MG63 (cell line): ENCODE data around the gene GNG14. TPM values are rescaled to one million over a fixed set of nuclear protein-coding genes. Genes with fewer than 3 reads are reported as not detected.
"Not testable (repeated sequence)": the region's sequence is repeated elsewhere in the genome, so short reads cannot be mapped to it uniquely, and the experiment has no call there.

Source experiments
- DNase-seq: peaks from one replicate; pipeline ENCODE4 v3.0.0-alpha.2; 2020
- H3K27me3 ChIP-seq: fragments of 250-450 bp; sonication (Bioruptor Pico); 2 replicates; pipeline ENCODE4 v1.5.1; 2020; ENCODE audit warnings: mild to moderate bottlenecking, moderate library complexity
- H3K36me3 ChIP-seq: fragments of 250-450 bp; sonication (Bioruptor Pico); 2 replicates; pipeline ENCODE4 v1.5.1; 2020; ENCODE audit warnings: mild to moderate bottlenecking, moderate library complexity
- H3K4me3 ChIP-seq: fragments of 250-450 bp; sonication (Bioruptor Pico); 2 replicates; pipeline ENCODE4 v1.5.1; 2020; ENCODE audit warnings: mild to moderate bottlenecking, moderate library complexity
- H3K9me3 ChIP-seq: fragments of 250-450 bp; sonication (Bioruptor Pico); 2 replicates; pipeline ENCODE4 v1.5.1; 2020; ENCODE audit warnings: mild to moderate bottlenecking, moderate library complexity
- total RNA-seq: library from RNA; depleted of rRNA; stranded (reverse); fragments of >200 nt; shearing (Covaris generic); gene quantifications from 2 replicates; pipeline ENCODE4 v1.2.3, GENCODE V29; 2014; ENCODE audit warnings: low replicate concordance; rRNA removed

The GNG14 gene
- not detected in 2 replicates for total RNA-seq

DNA sequence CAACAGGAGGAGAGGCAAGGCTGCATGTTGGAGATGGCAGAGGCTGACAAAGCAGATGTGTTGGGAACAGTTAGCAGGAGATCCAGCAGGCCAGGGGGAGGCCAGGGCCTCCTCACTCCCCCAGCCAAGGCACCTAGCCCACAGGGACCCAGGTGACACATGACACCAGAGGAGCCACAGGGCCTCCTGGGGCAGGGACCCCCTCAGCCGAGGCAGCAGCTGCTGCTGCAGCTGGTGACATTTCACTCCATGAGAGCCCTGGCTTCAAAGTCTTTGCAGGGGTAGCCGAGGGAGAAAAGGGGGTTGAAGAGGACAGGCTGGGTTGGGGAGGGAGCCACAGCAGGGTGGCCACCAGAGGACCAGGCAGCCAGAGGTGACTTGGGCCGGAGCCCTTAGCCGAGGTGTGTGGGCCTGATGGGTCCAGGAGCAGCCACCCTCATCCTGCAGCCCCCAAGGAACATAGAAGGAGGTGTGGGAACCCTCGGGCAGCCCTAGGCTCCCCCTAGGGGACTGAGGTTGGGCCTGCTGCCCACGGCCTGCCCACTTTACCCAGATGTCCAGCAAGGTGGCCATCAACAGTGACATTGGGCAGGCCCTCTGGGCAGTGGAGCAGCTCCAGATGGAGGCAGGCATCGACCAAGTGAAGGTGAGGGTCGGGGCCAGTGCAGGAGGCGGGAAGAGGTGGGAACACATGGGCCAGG is at the start of gene GNG14:
Gene GNG14 (plus strand): TSS at position 503 of the 701 bp plus-strand sequence. CDS start 51 bp downstream, at position 554.
- Histone ChIP-seq H3K27me3 (no peaks in the 10 kb centered on the region), H3K36me3 (peaks cover 22% of the 10 kb centered on the region), H3K4me3 (no peak within 1 kb of the TSS), H3K9me3 (no peaks in the 10 kb centered on the region)
- DNase-seq = no peak

DNA sequence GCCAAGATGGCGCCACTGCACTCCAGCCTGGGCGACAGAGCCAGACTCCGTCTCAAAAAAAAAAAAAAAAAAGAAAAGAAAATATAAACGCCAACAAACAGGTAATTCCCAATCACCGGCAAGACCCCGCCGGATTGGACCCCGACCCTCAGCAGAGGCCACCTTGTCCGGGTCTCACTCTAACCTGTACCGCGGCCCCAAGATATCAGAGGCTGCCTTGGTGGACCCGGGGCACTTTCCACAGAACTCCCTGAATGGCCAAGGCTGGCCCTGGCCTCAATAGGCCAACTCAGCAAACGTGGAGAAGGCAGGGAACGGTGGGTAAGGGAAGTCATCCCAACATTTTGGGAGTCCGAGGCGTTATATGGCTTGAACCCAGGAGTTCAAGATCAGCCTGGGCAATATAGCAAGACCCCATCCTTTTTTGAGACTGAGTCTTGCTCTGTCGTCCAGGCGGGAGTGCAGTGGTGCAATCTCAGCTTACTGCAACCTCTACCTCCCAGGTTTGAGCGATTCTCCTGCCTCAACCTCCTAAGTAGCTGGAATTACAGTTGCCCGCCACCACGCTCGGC is 49.1 kb upstream of the GNG14 start:
- DNase-seq = no peak

DNA sequence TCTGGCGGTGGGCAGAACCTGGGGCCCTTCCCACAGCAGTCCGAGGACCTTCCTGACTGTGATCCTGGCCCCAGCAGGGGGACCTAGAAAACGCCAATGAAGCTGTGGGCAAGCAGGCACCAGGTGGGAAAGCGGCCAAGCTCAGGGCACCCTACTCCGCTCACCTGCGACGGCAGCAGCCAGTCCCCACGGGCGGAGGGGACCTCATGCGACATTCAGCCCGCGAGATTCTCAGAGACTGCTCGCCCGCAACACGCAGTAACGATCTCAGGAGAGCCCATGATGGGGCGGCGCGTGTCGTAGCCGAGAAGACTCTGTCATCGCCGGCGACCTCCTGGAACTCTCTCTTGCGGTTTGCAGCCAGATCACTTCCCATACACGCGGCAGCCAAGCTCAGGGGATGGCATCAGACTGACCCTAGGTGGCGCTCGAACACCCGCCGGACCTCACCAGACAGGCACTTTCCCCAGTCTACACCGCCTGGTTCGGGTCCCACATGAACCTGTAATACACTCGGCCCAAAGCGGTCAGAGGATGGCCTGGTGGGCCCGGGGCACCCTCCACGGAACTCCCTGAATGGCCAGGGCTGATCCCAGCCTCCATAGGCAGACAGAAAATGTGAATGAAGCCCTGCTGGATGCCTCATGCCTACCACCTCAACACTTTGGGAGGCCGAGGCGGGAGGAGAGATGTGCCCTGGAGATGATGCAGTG is 47.7 kb upstream of the GNG14 start:
- DNase-seq = peak; percentile 70
- no peak overlapping the region for H3K4me3 ChIP-seq
- H3K27me3 ChIP-seq = no peaks in the 10 kb centered on the region
- H3K36me3 ChIP-seq = no peaks in the 10 kb centered on the region
- peaks cover 4% of the 10 kb centered on the region for H3K9me3 ChIP-seq

More for the DNA sequence above, 49.1 kb upstream of the GNG14 start:
- no peaks in the 10 kb centered on the region for H3K36me3 ChIP-seq
- H3K27me3 ChIP-seq = no peaks in the 10 kb centered on the region
- H3K9me3 ChIP-seq = peaks cover 4% of the 10 kb centered on the region
- H3K4me3 ChIP-seq = no peak overlapping the region

DNA sequence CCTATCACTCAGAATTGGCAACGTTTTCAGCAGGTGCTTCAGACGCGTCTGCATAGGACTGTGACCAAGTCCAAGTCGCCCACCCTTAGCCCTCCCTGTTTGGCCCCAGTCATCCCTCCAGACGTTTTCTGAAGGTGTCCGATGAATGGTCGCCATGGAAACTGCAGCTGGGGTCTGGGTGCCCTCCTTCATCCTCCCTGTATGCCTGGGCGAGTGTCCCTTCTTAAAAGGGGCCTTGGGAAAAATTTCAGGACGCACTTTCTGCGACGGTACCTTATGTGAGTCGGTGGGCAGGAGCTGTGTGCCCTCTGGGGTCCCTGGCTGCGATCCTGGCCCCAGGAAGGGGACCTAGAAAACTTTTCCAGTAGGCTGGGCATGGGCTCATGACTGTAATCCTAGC is 46.3 kb upstream of the GNG14 start:
- no peak for DNase-seq
- Histone ChIP-seq H3K4me3 (no peak overlapping the region), H3K27me3 (no peaks in the 10 kb centered on the region), H3K36me3 (no peaks in the 10 kb centered on the region), H3K9me3 (peaks cover 4% of the 10 kb centered on the region)

DNA sequence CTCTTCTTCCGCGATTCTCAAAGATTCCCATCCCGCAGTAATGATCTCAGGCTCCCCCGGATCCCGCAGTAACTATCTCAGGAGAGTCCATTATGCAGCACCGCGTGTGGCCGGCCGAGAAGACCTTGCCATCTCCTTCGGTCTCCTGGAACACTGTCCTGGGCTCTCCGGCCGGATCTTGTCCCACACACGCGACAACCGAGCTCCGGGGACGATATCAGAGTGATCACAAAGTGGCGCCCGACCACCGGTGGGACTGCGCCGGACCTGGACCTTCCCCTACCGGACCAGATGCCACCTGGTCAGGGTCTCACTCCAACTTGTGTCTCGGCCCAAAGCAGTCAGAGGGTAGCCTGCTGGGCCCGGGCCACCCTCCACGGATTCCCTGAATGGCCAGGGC is 45.3 kb upstream of the GNG14 start:
- H3K9me3 ChIP-seq = peaks cover 4% of the 10 kb centered on the region
- no peak overlapping the region for H3K4me3 ChIP-seq
- H3K36me3 ChIP-seq = no peaks in the 10 kb centered on the region
- H3K27me3 ChIP-seq = no peaks in the 10 kb centered on the region
- DNase-seq = no peak

DNA sequence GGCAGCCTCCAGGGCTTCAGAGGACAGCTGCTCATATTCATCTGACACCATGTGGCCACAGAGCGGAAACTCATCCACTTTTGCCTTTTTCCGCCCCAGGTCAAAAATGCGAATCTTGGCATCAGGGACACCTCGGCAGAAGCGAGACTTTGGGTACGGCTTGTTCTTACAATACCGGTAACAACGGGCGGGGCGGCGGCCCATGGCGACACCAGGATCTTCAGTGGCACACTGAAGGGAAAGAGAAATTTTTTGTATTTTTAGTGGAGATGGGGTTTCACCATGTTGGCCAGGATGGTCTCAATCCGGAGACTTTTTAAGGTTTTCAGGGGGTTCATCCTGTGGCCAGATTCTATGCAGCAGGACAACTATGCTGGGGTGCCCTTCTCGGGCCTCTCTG is 44.1 kb upstream of the GNG14 start:
- H3K9me3 ChIP-seq, DNase-seq, H3K27me3 ChIP-seq, H3K36me3 ChIP-seq, H3K4me3 ChIP-seq: not testable (repeated sequence)

DNA sequence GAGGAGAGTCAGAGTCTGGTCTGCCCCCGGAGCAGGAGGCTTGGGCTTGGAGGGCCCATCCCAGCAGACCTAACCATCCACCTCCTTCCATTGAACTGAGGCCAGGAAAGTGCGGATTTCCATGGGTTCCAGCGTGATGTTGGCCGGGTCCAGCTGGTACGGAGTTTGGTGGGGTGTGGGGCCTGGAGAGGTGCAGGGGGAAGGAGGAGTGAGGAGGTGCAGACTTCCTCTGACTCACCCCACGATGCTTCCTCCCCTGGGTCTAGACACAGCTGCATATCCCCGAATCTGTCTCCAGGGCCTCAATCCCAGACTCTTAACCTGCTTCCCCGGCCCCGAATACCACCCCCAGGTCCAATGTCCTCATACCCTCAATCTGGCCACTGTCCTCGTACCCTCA is 41.2 kb upstream of the GNG14 start:
- H3K9me3 ChIP-seq = no peaks in the 10 kb centered on the region
- H3K4me3 ChIP-seq = no peak overlapping the region
- no peak for DNase-seq
- H3K27me3 ChIP-seq = no peaks in the 10 kb centered on the region
- peaks cover 3% of the 10 kb centered on the region for H3K36me3 ChIP-seq

DNA sequence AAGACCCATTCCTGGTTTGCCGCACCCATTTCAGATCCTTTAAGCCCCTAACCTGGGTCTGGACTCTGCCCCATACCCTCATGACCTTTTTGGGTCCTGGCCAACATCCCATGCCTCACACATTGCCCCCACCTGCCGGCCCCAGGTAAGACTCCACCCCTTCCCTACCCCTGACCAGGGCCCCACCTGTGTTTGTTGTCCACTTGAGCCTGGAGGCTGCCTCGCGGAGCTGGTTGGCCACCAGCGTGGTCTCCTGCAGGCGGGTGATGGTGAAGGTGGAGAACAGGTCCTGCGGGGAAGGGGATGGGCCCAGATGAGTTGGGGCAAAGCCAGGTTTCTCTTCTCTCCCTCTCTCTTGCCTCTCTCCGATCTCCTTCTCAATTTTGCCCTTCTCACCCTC is 40.8 kb upstream of the GNG14 start:
- Histone ChIP-seq H3K4me3 (no peak overlapping the region), H3K27me3 (no peaks in the 10 kb centered on the region), H3K36me3 (peaks cover 3% of the 10 kb centered on the region), H3K9me3 (no peaks in the 10 kb centered on the region)
- no peak for DNase-seq

DNA sequence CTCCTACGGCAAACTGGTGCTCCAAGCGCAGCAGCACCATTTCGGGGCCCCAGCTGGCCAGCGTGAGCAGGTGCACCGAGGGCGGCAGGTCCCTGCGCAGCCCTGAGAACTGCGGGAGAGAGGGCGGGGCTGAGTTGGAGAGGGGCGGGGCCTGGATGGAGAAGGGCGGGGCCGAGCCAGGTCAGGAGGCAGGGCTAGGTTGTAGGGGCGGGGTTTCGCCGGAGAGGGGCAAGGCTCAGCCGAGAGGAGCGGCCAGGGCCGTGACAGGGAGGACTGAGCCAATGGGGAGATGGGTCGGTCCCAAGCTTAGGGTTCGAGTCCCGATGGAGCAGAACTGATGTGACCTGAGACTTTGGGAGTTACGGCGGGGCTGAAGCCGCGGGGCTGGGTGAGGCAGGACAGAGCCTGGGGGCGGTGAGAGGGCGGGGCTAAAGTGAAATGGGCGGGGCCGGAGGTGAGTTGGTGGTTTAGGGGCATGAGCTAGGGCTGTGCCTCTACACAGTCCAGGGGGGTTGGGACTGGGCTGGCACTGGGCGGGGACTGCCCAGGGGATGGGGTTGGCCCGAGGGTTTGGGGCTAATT is 40.2 kb upstream of the GNG14 start:
- H3K36me3 ChIP-seq = peaks cover 3% of the 10 kb centered on the region
- no peak overlapping the region for H3K4me3 ChIP-seq
- no peak for DNase-seq
- no peaks in the 10 kb centered on the region for H3K27me3 ChIP-seq
- no peaks in the 10 kb centered on the region for H3K9me3 ChIP-seq

DNA sequence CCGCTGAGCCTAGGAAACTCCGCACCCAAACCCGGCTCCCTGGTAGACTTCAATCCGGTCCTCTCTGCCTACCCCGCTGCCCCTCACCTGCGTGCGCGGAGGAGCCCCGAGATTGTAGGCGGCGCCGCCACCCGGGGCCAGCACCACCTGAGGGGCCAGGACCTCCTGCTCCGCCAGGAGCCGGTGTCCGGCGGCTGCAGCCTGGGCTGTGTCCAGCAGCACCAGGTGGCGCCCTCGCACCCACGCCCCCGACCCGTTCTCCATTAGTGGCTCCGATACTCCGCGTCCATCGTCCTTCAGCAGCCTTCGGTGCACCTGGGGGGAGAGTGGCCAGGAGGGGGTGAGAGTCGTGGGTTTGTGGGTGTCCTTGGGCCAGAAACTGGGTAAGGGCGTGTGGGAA is 39.7 kb upstream of the GNG14 start:
- no peak overlapping the region for H3K4me3 ChIP-seq
- H3K9me3 ChIP-seq = no peaks in the 10 kb centered on the region
- peaks cover 3% of the 10 kb centered on the region for H3K36me3 ChIP-seq
- DNase-seq = no peak
- H3K27me3 ChIP-seq = no peaks in the 10 kb centered on the region

DNA sequence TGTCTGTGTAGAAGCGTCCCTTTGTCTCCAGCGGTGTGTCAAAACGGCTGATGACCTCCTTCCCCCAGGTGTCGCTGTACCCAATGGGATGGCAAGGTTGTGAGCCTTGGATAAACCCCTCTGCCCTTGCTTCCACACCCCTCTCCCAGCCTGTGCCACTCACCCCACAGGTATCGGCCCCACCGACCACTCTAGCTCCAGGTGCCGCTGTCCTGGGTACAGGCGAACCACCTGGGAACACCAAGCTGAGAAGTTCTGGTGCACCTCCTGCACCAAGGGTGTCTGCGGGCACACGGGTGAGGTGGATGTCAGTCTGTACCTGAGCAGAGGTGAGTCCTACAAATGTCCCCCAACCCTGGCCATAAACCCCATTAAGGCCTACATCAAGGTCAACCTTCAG is 37.9 kb upstream of the GNG14 start:
- no peaks in the 10 kb centered on the region for H3K9me3 ChIP-seq
- H3K27me3 ChIP-seq = no peaks in the 10 kb centered on the region
- DNase-seq = no peak
- peaks cover 9% of the 10 kb centered on the region for H3K36me3 ChIP-seq
- H3K4me3 ChIP-seq = no peak overlapping the region

DNA sequence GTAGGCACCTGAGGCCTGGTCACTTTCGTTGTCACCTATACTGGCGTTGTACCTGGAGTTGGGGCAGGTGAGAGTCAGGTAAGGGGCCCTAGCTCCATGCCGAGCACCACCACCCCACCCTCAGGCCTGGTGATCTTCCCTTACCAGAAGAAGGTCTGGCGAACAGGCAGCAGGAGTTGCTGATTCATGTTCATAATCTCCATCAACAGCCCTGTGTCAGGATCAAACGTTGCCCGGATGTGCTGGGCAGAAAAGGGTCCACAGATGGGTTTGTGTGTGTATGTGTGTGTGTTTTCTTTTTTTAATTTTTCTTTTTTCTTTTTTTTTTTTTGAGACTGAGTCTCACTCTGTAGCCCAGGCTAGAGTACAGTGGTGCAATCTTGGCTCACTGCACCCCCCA is 35.6 kb upstream of the GNG14 start:
- no peak overlapping the region for H3K4me3 ChIP-seq
- DNase-seq = no peak
- no peaks in the 10 kb centered on the region for H3K9me3 ChIP-seq

DNA sequence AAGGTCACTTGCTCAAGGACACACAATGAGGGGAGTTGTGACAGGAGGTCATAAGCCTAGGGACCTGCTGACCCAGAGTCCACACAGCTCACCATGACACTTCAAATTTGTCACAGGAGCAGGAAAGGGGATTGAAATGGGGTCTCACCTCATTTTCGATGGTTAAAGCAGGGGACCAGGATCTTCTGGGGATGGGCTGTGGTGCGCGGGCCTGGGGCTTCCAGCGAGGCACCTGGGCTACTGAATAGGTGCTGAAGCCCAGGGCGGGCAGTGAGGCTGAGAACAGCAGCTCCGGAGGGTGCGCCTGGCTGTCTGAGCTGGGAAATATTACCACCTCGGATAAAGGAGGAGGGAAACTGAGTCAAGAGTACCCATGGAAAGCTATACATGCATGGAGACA is 32.3 kb upstream of the GNG14 start:
- DNase-seq = no peak
- peaks cover 45% of the 10 kb centered on the region for H3K36me3 ChIP-seq
- no peaks in the 10 kb centered on the region for H3K9me3 ChIP-seq
- H3K27me3 ChIP-seq = no peaks in the 10 kb centered on the region
- H3K4me3 ChIP-seq = no peak overlapping the region

More for the DNA sequence above, 35.6 kb upstream of the GNG14 start:
- peaks cover 25% of the 10 kb centered on the region for H3K36me3 ChIP-seq
- H3K27me3 ChIP-seq = no peaks in the 10 kb centered on the region

DNA sequence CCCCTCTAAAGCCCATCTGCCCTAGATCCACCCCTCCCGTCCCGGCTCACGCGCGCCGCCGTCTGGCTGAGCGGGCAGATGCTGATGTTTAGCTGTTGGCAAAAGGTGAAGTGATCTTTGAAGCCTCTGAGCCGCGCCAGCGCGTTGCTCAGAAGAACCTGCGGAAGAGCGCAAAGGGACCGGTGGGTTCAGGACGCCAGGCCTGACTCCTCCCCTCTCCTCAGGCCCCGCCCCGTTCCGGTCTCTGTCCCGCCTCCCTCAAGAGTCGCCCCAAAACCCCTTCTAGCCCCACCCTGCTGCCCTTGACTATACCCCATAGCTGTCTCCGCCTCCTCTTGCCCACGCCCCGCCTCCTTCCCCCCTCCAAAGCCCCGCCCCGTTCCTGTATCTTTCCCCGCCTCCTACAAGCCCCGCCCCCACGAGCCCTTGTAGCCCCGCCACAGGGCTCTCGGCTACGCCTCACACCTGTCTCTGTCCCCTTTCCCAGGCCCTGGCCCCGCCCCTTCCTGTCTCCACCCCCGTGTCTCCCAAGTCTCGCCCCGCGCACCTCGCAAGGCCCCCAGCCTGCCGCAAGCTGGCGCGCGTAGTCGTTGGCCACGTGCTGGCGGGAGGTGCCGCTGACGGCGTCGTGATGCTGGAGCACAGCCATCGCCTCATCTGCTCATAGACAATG is 30.8 kb upstream of the GNG14 start:
- DNase-seq = no peak
- H3K4me3 ChIP-seq = no peak overlapping the region

DNA sequence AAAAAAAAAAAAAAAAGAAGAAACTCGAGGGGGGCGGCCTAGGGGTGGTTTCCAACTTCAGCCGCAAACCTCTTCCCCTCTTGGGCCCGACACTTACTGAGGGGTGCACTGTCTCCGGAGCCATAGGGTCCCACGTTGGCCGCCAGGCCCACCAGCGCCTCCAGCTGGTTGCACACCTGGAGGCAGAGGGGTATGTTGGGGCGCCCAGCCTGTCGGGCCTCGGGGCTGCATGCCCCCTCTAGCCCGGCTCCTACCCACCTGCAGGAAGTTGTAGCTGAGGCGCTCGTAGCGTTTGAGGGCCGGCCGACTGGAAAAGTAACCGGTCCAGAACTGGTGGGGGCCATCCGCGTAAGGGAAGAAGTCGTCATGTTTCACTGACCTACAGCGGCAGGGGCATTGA is 29.8 kb upstream of the GNG14 start:
- no peak for DNase-seq
- Histone ChIP-seq H3K27me3 (no peaks in the 10 kb centered on the region), H3K36me3 (peaks cover 60% of the 10 kb centered on the region), H3K9me3 (no peaks in the 10 kb centered on the region), H3K4me3 (no peak overlapping the region)

More for the DNA sequence above, 30.8 kb upstream of the GNG14 start:
- Histone ChIP-seq H3K36me3 (peaks cover 53% of the 10 kb centered on the region), H3K9me3 (no peaks in the 10 kb centered on the region), H3K27me3 (no peaks in the 10 kb centered on the region)

DNA sequence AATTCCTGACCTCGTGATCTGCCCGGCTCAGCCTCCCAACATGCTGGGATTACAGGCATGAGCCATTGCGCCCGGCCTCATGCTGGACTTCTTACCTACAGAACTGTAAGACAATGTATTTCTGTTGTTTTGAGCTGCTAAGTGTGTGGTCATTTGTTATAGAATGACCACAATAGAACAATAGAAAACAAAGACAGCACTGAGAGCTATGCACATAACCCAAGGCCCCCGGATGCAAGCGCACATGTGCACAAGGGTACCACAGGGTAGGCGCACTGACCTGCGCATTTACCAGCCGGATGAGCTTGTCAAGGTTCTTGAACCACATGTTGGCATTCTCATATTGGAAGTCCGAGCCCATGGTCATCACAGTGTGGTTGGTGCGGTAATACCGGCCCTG is 26.8 kb upstream of the GNG14 start:
- Histone ChIP-seq H3K27me3 (no peaks in the 10 kb centered on the region), H3K36me3 (peaks cover 67% of the 10 kb centered on the region), H3K4me3 (no peak overlapping the region), H3K9me3 (no peaks in the 10 kb centered on the region)
- no peak for DNase-seq
